B cell (primary cell): ENCODE results near the gene MFSD11. TPM values are rescaled to one million over a fixed set of nuclear protein-coding genes. Genes with fewer than 3 reads are reported as not detected.

Source experiments
- ATAC-seq: fragments of 200-7000 bp; cut with Tn5 transposase; one replicate; pipeline ENCODE4 v1.10.0; 2021; ENCODE audit warnings: low read depth, mild to moderate bottlenecking, moderate number of reproducible peaks, moderate library complexity
- CTCF ChIA-PET: fragments of 350-600 bp; sonication (Branson Sonifier 250); formaldehyde crosslinking; loops from one replicate; lab custom pipeline; 2021; ENCODE audit warnings: antibody characterized with exemption, inconsistent platforms; lab: Charles Lee
- POLR2A ChIA-PET: fragments of 350-600 bp; sonication (Branson Sonifier 250); formaldehyde crosslinking; loops from one replicate; lab custom pipeline; 2021; ENCODE audit warnings: antibody characterized with exemption; lab: Charles Lee
- DNase-seq: peaks from one replicate; pipeline ENCODE4 v3.0.0; 2013
- H2AFZ ChIP-seq: 2 replicates; pipeline ENCODE4 v1.6.1; 2012; ENCODE audit warnings: mild to moderate bottlenecking, low read depth, low read length; ENCODE audit not compliant: insufficient read depth, poor library complexity, severe bottlenecking
- H3K27ac ChIP-seq, 2 donors: 1 replicate in 1 of 2; 2 replicates in 1 of 2; pipeline ENCODE4 v1.5.1; 2012 to 2013; ENCODE audit warnings: low read length in 2 of 2, mild to moderate bottlenecking in 2 of 2, moderate library complexity in 1 of 2
- H3K27me3 ChIP-seq, 4 experiments: fragments of 200-600 bp in 1 of 4; sonication (generic) in 1 of 4; replicated peaks in 1 of 4; 1 replicate in 2 of 4; 2 replicates in 2 of 4; pipeline versions ENCODE4 v1.6.1 to v1.7.0; 2013 to 2016; ENCODE audit warnings: low read length in 3 of 4, mild to moderate bottlenecking in 2 of 4, mixed read lengths in 1 of 4, moderate library complexity in 1 of 4; ENCODE audit not compliant: insufficient read depth in 4 of 4, control insufficient read depth in 3 of 4; ENCODE audit errors: control extremely low read depth in 1 of 4
- H3K36me3 ChIP-seq, 2 experiments: replicated peaks in 1 of 2; 1 replicate in 1 of 2; 2 replicates in 1 of 2; pipeline versions ENCODE4 v1.6.1 to v1.7.1; 2013; ENCODE audit warnings: low read length in 1 of 2; ENCODE audit not compliant: insufficient read depth in 2 of 2, control insufficient read depth in 1 of 2; ENCODE audit errors: control extremely low read depth in 1 of 2, extremely low read depth in 1 of 2
- H3K4me1 ChIP-seq, 2 donors: fragments of 200-600 bp in 1 of 2; sonication (generic) in 1 of 2; 1 replicate in 1 of 2; 2 replicates in 1 of 2; pipeline versions ENCODE4 v1.5.1 to v1.6.1; 2013 to 2017; ENCODE audit warnings: low read length in 2 of 2; ENCODE audit not compliant: control insufficient read depth in 2 of 2, insufficient read depth in 2 of 2
- H3K4me2 ChIP-seq: replicated peaks from 2 replicates; pipeline ENCODE3; 2012; ENCODE audit warnings: mild to moderate bottlenecking, low read depth, low read length; ENCODE audit not compliant: poor library complexity, severe bottlenecking
- H3K4me3 ChIP-seq, 5 experiments: fragments of 200-600 bp in 1 of 5; sonication (generic) in 1 of 5; 1 replicate in 3 of 5; 2 replicates in 2 of 5; pipeline versions ENCODE4 v1.5.1 to v1.7.0; 2011 to 2016; ENCODE audit warnings: low read length in 4 of 5, mild to moderate bottlenecking in 4 of 5, low read depth in 2 of 5, control low read depth in 1 of 5, moderate library complexity in 1 of 5; ENCODE audit not compliant: insufficient read depth in 1 of 5; ENCODE audit errors: control extremely low read depth in 1 of 5, extremely low read depth in 1 of 5
- H3K79me2 ChIP-seq: fragments of 200-600 bp; sonication (generic); one replicate; pipeline ENCODE4 v1.6.0; 2016; ENCODE audit warnings: low read length; ENCODE audit not compliant: control insufficient read depth, insufficient read depth
- H3K9ac ChIP-seq: fragments of 200-600 bp; sonication (generic); 2 replicates; pipeline ENCODE4 v1.6.1; 2017; ENCODE audit warnings: mild to moderate bottlenecking, low read length, moderate library complexity
- H3K9me3 ChIP-seq, 3 donors: one replicate each; pipeline versions ENCODE4 v1.6.1 to v1.7.1; 2013; ENCODE audit warnings: low read length in 2 of 3; ENCODE audit not compliant: control insufficient read depth in 2 of 3, insufficient read depth in 1 of 3; ENCODE audit errors: control extremely low read depth in 1 of 3
- H4K20me1 ChIP-seq: 2 replicates; pipeline ENCODE4 v1.6.0; 2012; ENCODE audit warnings: mild to moderate bottlenecking, low read length; ENCODE audit not compliant: insufficient read depth, control insufficient read depth, poor library complexity, severe bottlenecking
- H3K27ac Mint-ChIP-seq: one replicate; pipeline ENCODE4 v1.8.0; 2021; ENCODE audit warnings: mixed read lengths
- H3K27me3 Mint-ChIP-seq: one replicate; pipeline ENCODE4 v1.8.0; 2021; ENCODE audit warnings: mixed read lengths
- H3K4me1 Mint-ChIP-seq: one replicate; pipeline ENCODE4 v1.8.0; 2021; ENCODE audit warnings: mixed read lengths
- H3K4me3 Mint-ChIP-seq: one replicate; pipeline ENCODE4 v1.8.0; 2021; ENCODE audit warnings: mixed read lengths
- H3K9me3 Mint-ChIP-seq: one replicate; pipeline ENCODE4 v1.8.0; 2022; ENCODE audit warnings: mixed read lengths; ENCODE audit not compliant: insufficient read depth
- EZH2 ChIP-seq: IDR thresholded peaks from 2 replicates; pipeline ENCODE4 v1.6.1; 2012; ENCODE audit warnings: borderline replicate concordance, low read depth, mild to moderate bottlenecking, moderate library complexity, low read length; ENCODE audit not compliant: insufficient read depth, poor library complexity, severe bottlenecking
- WGBS: methylation state at CpG from one replicate; pipeline ENCODE4 v1.1.5; 2013; ENCODE audit warnings: missing lambda C conversion rate; ENCODE audit not compliant: insufficient coverage; 5-methylcytosine and 5-hydroxymethylcytosine counted together
- intact Hi-C: fragments of 100-400 bp; cut with micrococcal nuclease; formaldehyde crosslinking; loops from one replicate; pipeline ENCODE4 v1.10.0; 2022
- polyA plus RNA-seq: library from polyadenylated mRNA; depleted of rRNA; stranded (reverse); fragments of >200 nt; gene quantifications from 2 replicates; pipeline ENCODE4 v1.2.3, GENCODE V29; 2012
- total RNA-seq, 2 donors: library from RNA; stranded (reverse); fragments of 120-200 nt in 1 of 2; gene quantifications; 1 replicate in 1 of 2; 2 replicates in 1 of 2; pipeline versions ENCODE4 v1.2.3 to v1.2.4, GENCODE V29; 2013 to 2022
- TF ChIP-seq, protein P1 (sequence below): fragments of 200-600 bp; IDR thresholded peaks from one replicate; pipeline ENCODE4 v1.8.0; 2022; ENCODE audit warnings: antibody characterized with exemption, mild to moderate bottlenecking

The MFSD11 gene
- total and polyA plus RNA-seq, 2 donors (not counting 1 experiment from before 2014, with no cell fraction given): 24.5 to 36.4 TPM

DNA sequence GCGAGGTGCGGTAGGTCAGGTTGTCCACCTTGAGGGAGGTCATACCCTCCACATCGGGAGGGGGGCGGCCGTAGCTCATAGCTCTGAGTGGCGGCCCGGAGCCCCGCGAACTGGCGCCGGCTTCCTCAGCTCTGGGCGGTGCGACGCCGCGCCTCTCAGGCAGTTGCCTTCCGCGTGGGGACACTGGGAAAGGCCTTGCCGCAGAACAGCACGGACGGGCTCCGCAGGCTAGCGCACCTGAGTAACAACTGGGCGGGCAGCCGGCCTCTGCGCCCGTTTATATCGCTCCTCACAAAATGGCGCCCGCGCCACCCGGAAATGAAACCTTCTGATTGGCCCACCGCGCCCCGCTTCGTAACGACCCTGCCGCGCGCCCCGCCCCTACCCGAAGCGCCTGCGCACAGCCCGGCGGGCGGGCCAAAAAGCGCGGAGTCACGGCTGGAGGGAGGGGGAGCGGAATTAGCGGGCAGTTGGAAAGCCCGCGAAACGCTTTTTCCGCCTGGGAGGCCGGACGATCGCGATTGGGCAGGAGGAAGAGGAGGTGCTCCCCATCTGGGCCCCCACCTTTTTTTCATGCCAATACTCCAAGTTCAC, 740 bp upstream of the MFSD11 start, which contains the start of gene SRSF2:
SRSF2 (minus strand) TSS at position 250 of the 594 bp plus-strand sequence; CDS start at position 79, 171 bp downstream.
- peaks cover 0 to 42% of the 10 kb centered on the region in 2 experiments for H3K36me3 ChIP-seq
- H3K27me3 ChIP-seq: no peaks in the 10 kb centered on the region
- H3K9me3 ChIP-seq: no peaks in the 10 kb centered on the region
- ChIA-PET POLR2A (interaction anchor here (0.6 to 5.6 kb wide), 7 partner anchors 10 to 372 kb away, joined by 3 to 75 read pairs (median 6); partner anchors contain the start of genes JMJD6 and METTL23), CTCF (interaction anchor here (4.3 kb wide), 1 partner anchor 10 kb away, joined by 29 read pairs; the partner anchor contains the start of genes JMJD6 and METTL23)
- TF ChIP-seq, protein P1, sequence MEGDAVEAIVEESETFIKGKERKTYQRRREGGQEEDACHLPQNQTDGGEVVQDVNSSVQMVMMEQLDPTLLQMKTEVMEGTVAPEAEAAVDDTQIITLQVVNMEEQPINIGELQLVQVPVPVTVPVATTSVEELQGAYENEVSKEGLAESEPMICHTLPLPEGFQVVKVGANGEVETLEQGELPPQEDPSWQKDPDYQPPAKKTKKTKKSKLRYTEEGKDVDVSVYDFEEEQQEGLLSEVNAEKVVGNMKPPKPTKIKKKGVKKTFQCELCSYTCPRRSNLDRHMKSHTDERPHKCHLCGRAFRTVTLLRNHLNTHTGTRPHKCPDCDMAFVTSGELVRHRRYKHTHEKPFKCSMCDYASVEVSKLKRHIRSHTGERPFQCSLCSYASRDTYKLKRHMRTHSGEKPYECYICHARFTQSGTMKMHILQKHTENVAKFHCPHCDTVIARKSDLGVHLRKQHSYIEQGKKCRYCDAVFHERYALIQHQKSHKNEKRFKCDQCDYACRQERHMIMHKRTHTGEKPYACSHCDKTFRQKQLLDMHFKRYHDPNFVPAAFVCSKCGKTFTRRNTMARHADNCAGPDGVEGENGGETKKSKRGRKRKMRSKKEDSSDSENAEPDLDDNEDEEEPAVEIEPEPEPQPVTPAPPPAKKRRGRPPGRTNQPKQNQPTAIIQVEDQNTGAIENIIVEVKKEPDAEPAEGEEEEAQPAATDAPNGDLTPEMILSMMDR: no peak
- TF ChIP-seq EZH2: no peak
- ATAC-seq (peak; percentile 76), DNase-seq (peak; percentile 99)
- Mint-ChIP-seq H3K4me3 (peak within 1 kb of the TSS; percentile 97), H3K9me3 (no peaks in the 10 kb centered on the region), H3K27me3 (no peaks in the 10 kb centered on the region), H3K4me1 (peaks cover 53% of the 10 kb centered on the region), H3K27ac (peak within 1 kb of the TSS; percentile 99)
- H4K20me1 ChIP-seq: peaks cover 9% of the 10 kb centered on the region
- H3K27ac ChIP-seq: peak within 1 kb of the TSS; percentile 95 to 97
- peaks cover 73% of the 10 kb centered on the region for H3K79me2 ChIP-seq
- peak within 1 kb of the TSS; percentile 95 to 99 (median 97) for H3K4me3 ChIP-seq
- H3K4me2 ChIP-seq: peak within 1 kb of the TSS; percentile 92
- intact Hi-C loops: loop anchor here (1.0 to 5.0 kb wide), 5 partner anchors 11 to 1220 kb away; partner anchors contain the start of genes CASKIN2, JMJD6, METTL23 and SEC14L1
- H3K4me1 ChIP-seq: peaks cover 35 to 36% of the 10 kb centered on the region in 2 donors
- under 1% methylated on average over 53 of the region's 60 CpGs for WGBS
- peak within 1 kb of the TSS; percentile 84 for H2AFZ ChIP-seq
- H3K9ac ChIP-seq: peak within 1 kb of the TSS; percentile 87
